Fibroblast of lung (primary cell): ENCODE measurements around the gene NXPH4. TPM values are rescaled to one million over a fixed set of nuclear protein-coding genes. Genes with fewer than 3 reads are reported as not detected.

Experiments used
- DNase-seq, 2 donors: peaks; one replicate each; pipeline versions ENCODE4 v3.0.0 to v3.0.0-alpha.2; 2010; ENCODE audit warnings: low read depth in 2 of 2
- H2AFZ ChIP-seq: 2 replicates; pipeline ENCODE4 v1.5.1; 2012; ENCODE audit warnings: low read length, control low read depth, inconsistent platforms
- H3K27ac ChIP-seq: 2 replicates; pipeline ENCODE4 v1.5.1; 2011; ENCODE audit warnings: low read length, control low read depth; ENCODE audit not compliant: insufficient read depth
- H3K27me3 ChIP-seq: 2 replicates; pipeline ENCODE4 v1.5.1; 2011; ENCODE audit warnings: mild to moderate bottlenecking, low read length; ENCODE audit not compliant: control insufficient read depth, insufficient read depth
- H3K36me3 ChIP-seq: 2 replicates; pipeline ENCODE4 v1.5.1; 2011; ENCODE audit warnings: low read length; ENCODE audit not compliant: control insufficient read depth, insufficient read depth
- H3K4me1 ChIP-seq: 2 replicates; pipeline ENCODE4 v1.5.1; 2011; ENCODE audit warnings: low read length; ENCODE audit not compliant: control insufficient read depth, insufficient read depth; ENCODE audit errors: extremely low read depth
- H3K4me2 ChIP-seq: 2 replicates; pipeline ENCODE4 v1.5.1; 2011; ENCODE audit warnings: low read length, control low read depth; ENCODE audit not compliant: insufficient read depth; ENCODE audit errors: extremely low read depth
- H3K4me3 ChIP-seq, 4 experiments: fragments of 200-600 bp in 1 of 4; sonication (generic) in 1 of 4; replicated peaks in 1 of 4; 2 replicates each; pipeline ENCODE4 v1.5.1; 2011 to 2016; ENCODE audit warnings: low read length in 4 of 4, low read depth in 3 of 4, mild to moderate bottlenecking in 3 of 4, control low read depth in 2 of 4, inconsistent platforms in 1 of 4, mixed read lengths in 1 of 4; ENCODE audit not compliant: insufficient read depth in 1 of 4; ENCODE audit errors: control extremely low read depth in 1 of 4
- H3K79me2 ChIP-seq: 2 replicates; pipeline ENCODE4 v1.5.1; 2012; ENCODE audit warnings: mild to moderate bottlenecking, low read length, inconsistent platforms; ENCODE audit not compliant: control insufficient read depth, insufficient read depth
- H3K9ac ChIP-seq: 2 replicates; pipeline ENCODE4 v1.5.1; 2011; ENCODE audit warnings: mild to moderate bottlenecking, low read length, control low read depth; ENCODE audit not compliant: insufficient read depth
- H3K9me3 ChIP-seq: 2 replicates; pipeline ENCODE4 v1.5.1; 2012; ENCODE audit warnings: low read depth, low read length; ENCODE audit not compliant: control insufficient read depth, insufficient read depth
- H4K20me1 ChIP-seq: 2 replicates; pipeline ENCODE4 v1.5.1; 2011; ENCODE audit warnings: low read length; ENCODE audit not compliant: control insufficient read depth, insufficient read depth; ENCODE audit errors: extremely low read depth
- EZH2 ChIP-seq: IDR thresholded peaks from 2 replicates; pipeline ENCODE4 v1.5.1; 2012; ENCODE audit warnings: low read length, control low read depth, mild to moderate bottlenecking; ENCODE audit errors: missing control alignments
- polyA plus RNA-seq, 2 donors: library from polyadenylated mRNA; depleted of rRNA in 1 of 2; stranded (reverse) in 1 of 2; unstranded in 1 of 2; fragments of >200 nt; gene quantifications; 2 replicates each; pipeline ENCODE4 v1.2.1, GENCODE V29; 2011 to 2012; ENCODE audit warnings: missing spikeins in 1 of 2
- total RNA-seq: library from RNA; depleted of rRNA; stranded (reverse); fragments of >200 nt; gene quantifications from 2 replicates; pipeline ENCODE4 v1.2.1, GENCODE V29; 2014
- TF ChIP-seq, protein P1 (sequence below), 2 donors: IDR thresholded peaks in 1 of 2; conservative IDR thresholded peaks in 1 of 2; 1 replicate in 1 of 2; 2 replicates in 1 of 2; pipeline ENCODE4 v1.5.1; 2011 to 2012; ENCODE audit warnings: low read length in 2 of 2, control low read depth in 1 of 2, inconsistent platforms in 1 of 2, low read depth in 1 of 2, mild to moderate bottlenecking in 1 of 2

Gene NXPH4
- total and polyA plus RNA-seq, 2 donors (not counting 1 experiment from before 2014, with no cell fraction given): 0.50 to 1.9 TPM

GRCh38 chr12:57169046-57169795 lies 47.4 kb upstream of the NXPH4 start:
- Histone ChIP-seq H3K79me2 (no peaks in the 10 kb centered on the region), H4K20me1 (no peaks in the 10 kb centered on the region), H3K27ac (no peak overlapping the region), H3K4me3 (no peak overlapping the region), H3K36me3 (peaks cover 65% of the 10 kb centered on the region), H3K4me1 (peaks cover 15% of the 10 kb centered on the region), H3K4me2 (no peak overlapping the region), H2AFZ (no peak overlapping the region), H3K9me3 (no peaks in the 10 kb centered on the region), H3K27me3 (no peaks in the 10 kb centered on the region), H3K9ac (no peak overlapping the region)
- DNase-seq: no peak
- TF ChIP-seq EZH2: no peak
- TF ChIP-seq, protein P1, sequence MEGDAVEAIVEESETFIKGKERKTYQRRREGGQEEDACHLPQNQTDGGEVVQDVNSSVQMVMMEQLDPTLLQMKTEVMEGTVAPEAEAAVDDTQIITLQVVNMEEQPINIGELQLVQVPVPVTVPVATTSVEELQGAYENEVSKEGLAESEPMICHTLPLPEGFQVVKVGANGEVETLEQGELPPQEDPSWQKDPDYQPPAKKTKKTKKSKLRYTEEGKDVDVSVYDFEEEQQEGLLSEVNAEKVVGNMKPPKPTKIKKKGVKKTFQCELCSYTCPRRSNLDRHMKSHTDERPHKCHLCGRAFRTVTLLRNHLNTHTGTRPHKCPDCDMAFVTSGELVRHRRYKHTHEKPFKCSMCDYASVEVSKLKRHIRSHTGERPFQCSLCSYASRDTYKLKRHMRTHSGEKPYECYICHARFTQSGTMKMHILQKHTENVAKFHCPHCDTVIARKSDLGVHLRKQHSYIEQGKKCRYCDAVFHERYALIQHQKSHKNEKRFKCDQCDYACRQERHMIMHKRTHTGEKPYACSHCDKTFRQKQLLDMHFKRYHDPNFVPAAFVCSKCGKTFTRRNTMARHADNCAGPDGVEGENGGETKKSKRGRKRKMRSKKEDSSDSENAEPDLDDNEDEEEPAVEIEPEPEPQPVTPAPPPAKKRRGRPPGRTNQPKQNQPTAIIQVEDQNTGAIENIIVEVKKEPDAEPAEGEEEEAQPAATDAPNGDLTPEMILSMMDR (conservative IDR thresholded peaks at IDR 0.05 in 1 of 2, IDR thresholded peaks at IDR 0.05 in 1 of 2; ENCODE audit: low read depth in 1 of 2, low read length in 2 of 2): no peak

GRCh38 chr12:57169969-57170368 lies 46.6 kb upstream of the NXPH4 start:
- no peak for DNase-seq
- H3K27me3 ChIP-seq: no peaks in the 10 kb centered on the region
- no peak overlapping the region for H3K4me2 ChIP-seq
- TF ChIP-seq EZH2: no peak
- TF ChIP-seq, protein P1 (conservative IDR thresholded peaks at IDR 0.05 in 1 of 2, IDR thresholded peaks at IDR 0.05 in 1 of 2; ENCODE audit: low read depth in 1 of 2, low read length in 2 of 2): no peak
- H3K79me2 ChIP-seq: no peaks in the 10 kb centered on the region
- H3K9me3 ChIP-seq: no peaks in the 10 kb centered on the region
- peaks cover 66% of the 10 kb centered on the region for H3K36me3 ChIP-seq
- no peak overlapping the region for H2AFZ ChIP-seq
- H3K9ac ChIP-seq: no peak overlapping the region
- H3K4me1 ChIP-seq: peaks cover 13% of the 10 kb centered on the region
- H3K27ac ChIP-seq: no peak overlapping the region
- H3K4me3 ChIP-seq: no peak overlapping the region
- H4K20me1 ChIP-seq: no peaks in the 10 kb centered on the region

- H3K27me3 ChIP-seq: no peaks in the 10 kb centered on the region
- no peaks in the 10 kb centered on the region for H3K79me2 ChIP-seq
- no peak for TF ChIP-seq EZH2
- TF ChIP-seq, protein P1 (conservative IDR thresholded peaks at IDR 0.05 in 1 of 2, IDR thresholded peaks at IDR 0.05 in 1 of 2; ENCODE audit: low read depth in 1 of 2, low read length in 2 of 2): no peak
- H3K27ac ChIP-seq: no peak overlapping the region
- no peak overlapping the region for H3K9ac ChIP-seq
- no peaks in the 10 kb centered on the region for H3K9me3 ChIP-seq
- no peak overlapping the region for H3K4me2 ChIP-seq
- peaks cover 66% of the 10 kb centered on the region for H3K36me3 ChIP-seq
- no peak for DNase-seq
- peaks cover 13% of the 10 kb centered on the region for H3K4me1 ChIP-seq
- no peak overlapping the region for H3K4me3 ChIP-seq
- H4K20me1 ChIP-seq: no peaks in the 10 kb centered on the region
- H2AFZ ChIP-seq: no peak overlapping the region
Measured at GRCh38 chr12:57170408-57170807, 46.2 kb upstream of the NXPH4 start.
